GM19468 (cell line): ENCODE measurements around the gene LCN15.
"Not testable (repeated sequence)": the region's sequence is repeated elsewhere in the genome, so short reads cannot be mapped to it uniquely, and the experiment has no call there.

Experiments used
- ATAC-seq: cut with Tn5 transposase; IDR thresholded peaks from one replicate; pipeline ENCODE4 v1.9.1; 2021; ENCODE audit warnings: mild to moderate bottlenecking, moderate library complexity, moderate number of reproducible peaks; ENCODE audit not compliant: unreplicated experiment; ENCODE audit errors: extremely low read depth

The LCN15 gene

GRCh38 chr9:136757751-136758140, 6.6 kb downstream of the LCN15 start:
- ATAC-seq = no peak

GRCh38 chr9:136757328-136757727, 7.0 kb downstream of the LCN15 start:
- ATAC-seq = no peak

GRCh38 chr9:136756836-136757235, 7.5 kb downstream of the LCN15 start:
- no peak for ATAC-seq

GRCh38 chr9:136756134-136756438, 8.2 kb downstream of the LCN15 start:
- ATAC-seq = no peak

GRCh38 chr9:136755302-136756133, 8.8 kb downstream of the LCN15 start:
- not testable (repeated sequence) for ATAC-seq

- no peak for ATAC-seq
Observed at GRCh38 chr9:136754626-136755301, 9.6 kb downstream of the LCN15 start.

- ATAC-seq = no peak
Observed at GRCh38 chr9:136754059-136754572, 10.2 kb downstream of the LCN15 start.

GRCh38 chr9:136753371-136754058, 10.8 kb downstream of the LCN15 start:
- ATAC-seq = no peak

GRCh38 chr9:136751814-136752213, 12.5 kb downstream of the LCN15 start:
- no peak for ATAC-seq

- no peak for ATAC-seq
Observed at GRCh38 chr9:136751244-136751643, 13.1 kb downstream of the LCN15 start.

- no peak for ATAC-seq
Observed at GRCh38 chr9:136750526-136750925, 13.8 kb downstream of the LCN15 start.

GRCh38 chr9:136748666-136749611, 15.4 kb downstream of the LCN15 start:
- no peak for ATAC-seq

- no peak for ATAC-seq
Observed at GRCh38 chr9:136748201-136748600, 16.1 kb downstream of the LCN15 start, which contains the start of gene LCN6. Gene LCN6 (minus strand): TSS chr9:136748525. CDS start chr9:136748483, 42 bp downstream.

- no peak for ATAC-seq
Observed at GRCh38 chr9:136747161-136748060, 16.9 kb downstream of the LCN15 start.

- ATAC-seq = no peak
Observed at GRCh38 chr9:136746621-136747020, 17.7 kb downstream of the LCN15 start.

- ATAC-seq = no peak
Observed at GRCh38 chr9:136746155-136746490, 18.2 kb downstream of the LCN15 start.

GRCh38 chr9:136745389-136746154, 18.7 kb downstream of the LCN15 start:
- ATAC-seq = no peak

- ATAC-seq = no peak
Observed at GRCh38 chr9:136744773-136745172, 19.5 kb downstream of the LCN15 start.
